ENCODE results near the gene SORCS2. TPM values are rescaled to one million over a fixed set of nuclear protein-coding genes. Genes with fewer than 3 reads are reported as not detected.

SORCS2 gene
- total RNA-seq, 1 donor from 2014 or later = 7.1 TPM

GRCh38 chr4:7171191-7171900 is 21.0 kb upstream of the SORCS2 start:
- no peaks in the 10 kb centered on the region for H3K27me3 Mint-ChIP-seq (ENCODE audit: low read depth)
- no peak for TF ChIP-seq CTCF (IDR thresholded peaks at IDR 0.05; ENCODE audit: unreplicated experiment)
- peaks cover 10% of the 10 kb centered on the region for H3K4me1 Mint-ChIP-seq
- no peak overlapping the region for H3K4me3 Mint-ChIP-seq
- no peaks in the 10 kb centered on the region for H3K9me3 Mint-ChIP-seq
- DNase-seq (ENCODE audit: low spot score in 2 of 2, unreplicated experiment in 2 of 2) = no peak
- no peaks in the 10 kb centered on the region for H3K36me3 Mint-ChIP-seq
- no peak overlapping the region for H3K27ac Mint-ChIP-seq

GRCh38 chr4:7172508-7172907 is 19.8 kb upstream of the SORCS2 start:
- Mint-ChIP-seq H3K4me3 (no peak overlapping the region), H3K27ac (no peak overlapping the region), H3K4me1 (peaks cover 4% of the 10 kb centered on the region), H3K36me3 (no peaks in the 10 kb centered on the region), H3K9me3 (no peaks in the 10 kb centered on the region), H3K27me3 (ENCODE audit: low read depth) (no peaks in the 10 kb centered on the region)
- no peak for DNase-seq (ENCODE audit: low spot score in 2 of 2, unreplicated experiment in 2 of 2)
- no peak for TF ChIP-seq CTCF (IDR thresholded peaks at IDR 0.05; ENCODE audit: unreplicated experiment)

GRCh38 chr4:7172946-7173345 is 19.4 kb upstream of the SORCS2 start:
- Mint-ChIP-seq H3K27ac (no peak overlapping the region), H3K9me3 (no peaks in the 10 kb centered on the region), H3K36me3 (no peaks in the 10 kb centered on the region), H3K27me3 (ENCODE audit: low read depth) (no peaks in the 10 kb centered on the region), H3K4me3 (no peak overlapping the region), H3K4me1 (no peaks in the 10 kb centered on the region)
- TF ChIP-seq CTCF (IDR thresholded peaks at IDR 0.05; ENCODE audit: unreplicated experiment) = no peak
- DNase-seq (ENCODE audit: low spot score in 2 of 2, unreplicated experiment in 2 of 2) = no peak

GRCh38 chr4:7173841-7174449 is 18.4 kb upstream of the SORCS2 start:
- Mint-ChIP-seq H3K27me3 (ENCODE audit: low read depth) (no peaks in the 10 kb centered on the region), H3K4me1 (no peaks in the 10 kb centered on the region), H3K9me3 (no peaks in the 10 kb centered on the region), H3K36me3 (no peaks in the 10 kb centered on the region), H3K27ac (no peak overlapping the region), H3K4me3 (no peak overlapping the region)
- no peak for TF ChIP-seq CTCF (IDR thresholded peaks at IDR 0.05; ENCODE audit: unreplicated experiment)
- DNase-seq (ENCODE audit: low spot score in 2 of 2, unreplicated experiment in 2 of 2) = no peak

GRCh38 chr4:7179158-7179557 is 13.2 kb upstream of the SORCS2 start:
- no peak for TF ChIP-seq CTCF (IDR thresholded peaks at IDR 0.05; ENCODE audit: unreplicated experiment)
- no peaks in the 10 kb centered on the region for H3K4me1 Mint-ChIP-seq
- peaks cover 7% of the 10 kb centered on the region for H3K36me3 Mint-ChIP-seq
- peaks cover 1% of the 10 kb centered on the region for H3K27me3 Mint-ChIP-seq (ENCODE audit: low read depth)
- DNase-seq (ENCODE audit: low spot score in 2 of 2, unreplicated experiment in 2 of 2) = no peak
- H3K27ac Mint-ChIP-seq = no peak overlapping the region
- H3K9me3 Mint-ChIP-seq = peaks cover 8% of the 10 kb centered on the region
- no peak overlapping the region for H3K4me3 Mint-ChIP-seq

All from mesothelial cell of epicardium (in vitro differentiated cells).